H1 (cell line): ENCODE data around the gene MT1G. TPM values are rescaled to one million over a fixed set of nuclear protein-coding genes. Genes with fewer than 3 reads are reported as not detected.

Source experiments
- CTCF ChIA-PET: fragments of 300-600 bp; sonication (Branson Sonifier 250); formaldehyde crosslinking; loops from one replicate; lab custom pipeline; 2021; ENCODE audit not compliant: partially characterized antibody; lab: Charles Lee
- POLR2A ChIA-PET: fragments of 300-600 bp; sonication (Branson Sonifier 250); formaldehyde crosslinking; loops from one replicate; lab custom pipeline; 2021; ENCODE audit warnings: inconsistent platforms; ENCODE audit not compliant: partially characterized antibody; lab: Charles Lee
- DNase-seq, 2 experiments: peaks; one replicate each; pipeline versions ENCODE4 v3.0.0 to v3.0.0-alpha.2; 2010 to 2022; ENCODE audit warnings: low spot score in 2 of 2, low read depth in 1 of 2, mixed read lengths in 1 of 2
- FAIRE-seq: peaks from 2 replicates; lab custom pipeline; 2011; peaks lifted over from hg19 to GRCh38; lab: Jason Lieb, UNC
- H2AFZ ChIP-seq: 2 replicates; pipeline ENCODE4 v1.8.1; 2012; ENCODE audit warnings: low read length, inconsistent platforms
- H2AK5ac ChIP-seq: 2 replicates; pipeline ENCODE4 v1.6.1; 2013; ENCODE audit warnings: low read depth, low read length
- H2BK120ac ChIP-seq: replicated peaks from 2 replicates; pipeline ENCODE3; 2013; ENCODE audit warnings: low read depth, low read length, inconsistent platforms
- H2BK12ac ChIP-seq: 2 replicates; pipeline ENCODE4 v1.6.1; 2013; ENCODE audit warnings: low read depth, low read length
- H2BK15ac ChIP-seq: 2 replicates; pipeline ENCODE4 v1.6.1; 2013; ENCODE audit warnings: low read length
- H2BK20ac ChIP-seq: 2 replicates; pipeline ENCODE4 v1.6.1; 2013; ENCODE audit warnings: low read length
- H2BK5ac ChIP-seq: 2 replicates; pipeline ENCODE4 v1.6.1; 2013; ENCODE audit warnings: low read depth, low read length
- H3K14ac ChIP-seq: 2 replicates; pipeline ENCODE4 v1.6.1; 2013; ENCODE audit warnings: inconsistent platforms; ENCODE audit not compliant: insufficient read length
- H3K18ac ChIP-seq: 2 replicates; pipeline ENCODE4 v1.6.1; 2013; ENCODE audit warnings: low read length; ENCODE audit errors: extremely low read depth
- H3K23ac ChIP-seq: 2 replicates; pipeline ENCODE4 v1.6.1; 2013; ENCODE audit warnings: inconsistent platforms; ENCODE audit not compliant: insufficient read length
- H3K23me2 ChIP-seq: 2 replicates; pipeline ENCODE4 v1.6.1; 2013; ENCODE audit warnings: low read depth, low read length
- H3K27ac ChIP-seq: 2 replicates; pipeline ENCODE4 v1.6.1; 2011; ENCODE audit warnings: low read depth, low read length, inconsistent platforms
- H3K27me3 ChIP-seq, 4 experiments: replicated peaks in 1 of 4; 1 replicate in 1 of 4; 2 replicates in 3 of 4; pipeline versions ENCODE4 v1.6.1 to v1.8.1; 2011 to 2013; ENCODE audit warnings: low read length in 3 of 4, mild to moderate bottlenecking in 3 of 4, inconsistent platforms in 2 of 4, mixed read lengths in 2 of 4, moderate library complexity in 1 of 4; ENCODE audit not compliant: control insufficient read depth in 3 of 4, insufficient read depth in 3 of 4; ENCODE audit errors: extremely low read depth in 1 of 4
- H3K36me3 ChIP-seq, 4 experiments: 2 replicates each; pipeline versions ENCODE4 v1.6.1 to v1.8.1; 2011 to 2013; ENCODE audit warnings: mild to moderate bottlenecking in 4 of 4, low read length in 3 of 4, moderate library complexity in 2 of 4, control low read depth in 1 of 4, inconsistent platforms in 1 of 4; ENCODE audit not compliant: insufficient read depth in 4 of 4, control insufficient read depth in 2 of 4
- H3K4ac ChIP-seq: replicated peaks from 2 replicates; pipeline ENCODE3; 2013; ENCODE audit warnings: low read length, low read depth, mixed read lengths, inconsistent platforms; ENCODE audit not compliant: insufficient read length
- H3K4me1 ChIP-seq, 4 experiments: replicated peaks in 1 of 4; 1 replicate in 1 of 4; 2 replicates in 3 of 4; pipeline versions ENCODE4 v1.6.1 to v1.8.1; 2011 to 2013; ENCODE audit warnings: low read length in 3 of 4, inconsistent platforms in 2 of 4, mixed read lengths in 1 of 4; ENCODE audit not compliant: insufficient read depth in 4 of 4, control insufficient read depth in 3 of 4
- H3K4me2 ChIP-seq, 2 experiments: 2 replicates each; pipeline versions ENCODE4 v1.6.1 to v1.8.1; 2011 to 2013; ENCODE audit warnings: low read depth in 2 of 2, low read length in 2 of 2, control low read depth in 1 of 2, inconsistent platforms in 1 of 2, mild to moderate bottlenecking in 1 of 2; ENCODE audit not compliant: insufficient read depth in 1 of 2
- H3K4me3 ChIP-seq, 4 experiments: fragments of 200-600, 300-600 bp in 1 of 4; sonication (generic), shearing (Covaris generic), sonication (Bioruptor Twin) in 1 of 4; 2 replicates each; pipeline versions ENCODE4 v1.5.1 to v1.8.1; 2011 to 2016; ENCODE audit warnings: low read length in 4 of 4, low read depth in 3 of 4, control low read depth in 2 of 4, inconsistent platforms in 2 of 4, mild to moderate bottlenecking in 2 of 4, mixed read lengths in 1 of 4, moderate library complexity in 1 of 4; ENCODE audit not compliant: insufficient read depth in 2 of 4; ENCODE audit errors: extremely low read depth in 1 of 4
- H3K56ac ChIP-seq: replicated peaks from 2 replicates; pipeline ENCODE3; 2013; ENCODE audit warnings: low read depth, mild to moderate bottlenecking, mixed read lengths, low read length, inconsistent platforms; ENCODE audit not compliant: insufficient read length
- H3K79me1 ChIP-seq: 2 replicates; pipeline ENCODE4 v1.6.1; 2013; ENCODE audit warnings: low read depth, low read length, control low read depth
- H3K79me2 ChIP-seq, 2 experiments: 2 replicates each; pipeline versions ENCODE4 v1.6.1 to v1.8.1; 2012 to 2013; ENCODE audit warnings: low read length in 2 of 2, mild to moderate bottlenecking in 2 of 2, inconsistent platforms in 1 of 2; ENCODE audit not compliant: insufficient read depth in 2 of 2, control insufficient read depth in 1 of 2
- H3K9ac ChIP-seq, 4 experiments: replicated peaks in 1 of 4; 1 replicate in 1 of 4; 2 replicates in 3 of 4; pipeline versions ENCODE4 v1.6.1 to v1.8.1; 2011 to 2013; ENCODE audit warnings: low read depth in 3 of 4, low read length in 3 of 4, control low read depth in 2 of 4, mild to moderate bottlenecking in 2 of 4, moderate library complexity in 2 of 4, inconsistent platforms in 1 of 4; ENCODE audit errors: extremely low read depth in 1 of 4
- H3K9me3 ChIP-seq, 2 experiments: 2 replicates each; pipeline versions ENCODE4 v1.6.1 to v1.8.1; 2012 to 2013; ENCODE audit warnings: mild to moderate bottlenecking in 2 of 2, moderate library complexity in 2 of 2, control low read depth in 1 of 2, inconsistent platforms in 1 of 2, low read depth in 1 of 2, low read length in 1 of 2, mixed read lengths in 1 of 2; ENCODE audit not compliant: insufficient read depth in 2 of 2
- H4K20me1 ChIP-seq, 2 experiments: replicated peaks in 1 of 2; 2 replicates each; pipeline versions ENCODE3 to v1.8.1; 2011 to 2013; ENCODE audit warnings: inconsistent platforms in 2 of 2, low read length in 2 of 2, mild to moderate bottlenecking in 1 of 2; ENCODE audit not compliant: insufficient read depth in 2 of 2, control insufficient read depth in 1 of 2
- H4K5ac ChIP-seq: 2 replicates; pipeline ENCODE4 v1.6.1; 2013; ENCODE audit warnings: low read length, low read depth, mixed read lengths, inconsistent platforms; ENCODE audit not compliant: insufficient read length
- H4K8ac ChIP-seq: 2 replicates; pipeline ENCODE4 v1.8.0; 2013; ENCODE audit warnings: mild to moderate bottlenecking, moderate library complexity, low read length, inconsistent platforms; ENCODE audit not compliant: insufficient read depth; ENCODE audit errors: extremely low read depth
- H4K91ac ChIP-seq: replicated peaks from 2 replicates; pipeline ENCODE3; 2013; ENCODE audit warnings: low read length, mixed read lengths, inconsistent platforms; ENCODE audit not compliant: insufficient read length
- JUN ChIP-seq: IDR thresholded peaks from 2 replicates; pipeline ENCODE4 v1.6.1; 2011; ENCODE audit warnings: low read depth, mild to moderate bottlenecking, improper control_type of control experiment, low read length
- TAF7 ChIP-seq: optimal IDR thresholded peaks from 2 replicates; pipeline ENCODE3; 2011; ENCODE audit warnings: low read depth, mild to moderate bottlenecking, inconsistent platforms, low read length, moderate library complexity, borderline replicate concordance
- WGBS, 2 experiments: shearing (Covaris generic) in 1 of 2; methylation state at CpG; one replicate each; pipeline versions ENCODE4 v1.1.6 to v1.1.7; 2013 to 2015; ENCODE audit warnings: low lambda C conversion rate in 2 of 2, mixed read lengths in 2 of 2, inconsistent platforms in 1 of 2, low coverage in 1 of 2, missing lambda C conversion rate in 1 of 2; ENCODE audit not compliant: insufficient replicate concordance in 2 of 2, insufficient coverage in 1 of 2, insufficient read length in 1 of 2; ENCODE audit errors: extremely low coverage in 1 of 2, missing lambda C conversion rate in 1 of 2; 5-methylcytosine and 5-hydroxymethylcytosine counted together
- polyA plus RNA-seq, 7 experiments: library from polyadenylated mRNA; depleted of rRNA in 3 of 7; stranded (reverse) in 5 of 7; unstranded in 2 of 7; fragments of >200 nt in 5 of 7; fragments of 200-250 nt in 2 of 7; gene quantifications; 1 replicate in 5 of 7; 2 replicates in 1 of 7; 4 replicates in 1 of 7; pipeline versions ENCODE4 v1.2.1 to v1.2.3, GENCODE V29; 2011 to 2013; ENCODE audit warnings: missing spikeins in 2 of 7, mixed read lengths in 2 of 7
- total RNA-seq: library from RNA; stranded (reverse); fragmentation: NEBNext Ultra II Directional; extraction: Animal tissue kit (Norgen Biotek cat#: 25700); gene quantifications from 2 replicates; pipeline ENCODE4 v1.2.1, GENCODE V29; 2021
- TF ChIP-seq, protein P1 (sequence below): IDR thresholded peaks from 2 replicates; pipeline ENCODE4 v1.6.1; 2011; ENCODE audit warnings: low read length, improper control_type of control experiment

The MT1G gene
- total and polyA plus RNA-seq, 2 of the 8 experiments (the other 6 are each of a cell fraction or from before 2014, with no cell fraction given) = 17.7 to 515 TPM

DNA sequence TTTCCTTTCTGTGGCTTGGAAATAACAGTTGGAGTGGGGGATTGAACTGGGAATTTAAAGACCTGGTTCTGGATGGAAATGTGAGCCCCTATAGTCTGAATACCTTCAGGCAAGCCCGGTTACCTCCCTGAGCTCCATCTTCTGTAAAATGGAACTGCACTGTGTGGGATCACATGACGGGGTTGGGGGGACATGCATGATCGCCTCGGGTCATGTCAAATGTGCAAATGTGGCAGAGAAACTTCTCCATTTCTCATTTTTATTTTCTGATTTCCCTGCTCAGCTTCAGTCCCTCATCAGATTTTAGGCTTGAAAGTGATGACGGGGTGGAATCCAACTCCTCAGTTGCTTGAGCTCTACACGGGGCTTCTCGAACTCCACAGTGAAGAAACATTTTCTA, 14.6 kb downstream of the MT1G start:
- ChIA-PET POLR2A (interaction anchor here (1.2 to 9.1 kb wide), 5 partner anchors 12 to 49 kb away, joined by 3 to 74 read pairs (median 4); partner anchors contain the start of genes MT1A, MT1E, MT1G and MT1H), CTCF (interaction anchor here (1.0 to 5.5 kb wide), 5 partner anchors 11 to 76 kb away, joined by 3 to 28 read pairs (median 4); partner anchors contain the start of gene MT3)
- 85% methylated on average over 7 of the region's 7 CpGs; no CpG with 5 or more reads in 1 of the 2 experiments for WGBS, 2 experiments

More for the DNA sequence above, 14.6 kb downstream of the MT1G start:
- no peaks in the 10 kb centered on the region for H3K36me3 ChIP-seq
- peaks cover 0 to 4% (median 2%) of the 10 kb centered on the region in 4 experiments; a peak in 6 of 7 replicates for H3K4me1 ChIP-seq
- H3K23ac ChIP-seq = no peak overlapping the region
- H2BK5ac ChIP-seq = no peak overlapping the region
- FAIRE-seq (no peak), DNase-seq (no peak)
- peaks cover 7% of the 10 kb centered on the region; the same call in 1 of the 2 replicates for H3K23me2 ChIP-seq
- H3K9ac ChIP-seq = no peak overlapping the region
- TF ChIP-seq TAF7 (no peak), JUN (no peak)
- TF ChIP-seq, protein P1, sequence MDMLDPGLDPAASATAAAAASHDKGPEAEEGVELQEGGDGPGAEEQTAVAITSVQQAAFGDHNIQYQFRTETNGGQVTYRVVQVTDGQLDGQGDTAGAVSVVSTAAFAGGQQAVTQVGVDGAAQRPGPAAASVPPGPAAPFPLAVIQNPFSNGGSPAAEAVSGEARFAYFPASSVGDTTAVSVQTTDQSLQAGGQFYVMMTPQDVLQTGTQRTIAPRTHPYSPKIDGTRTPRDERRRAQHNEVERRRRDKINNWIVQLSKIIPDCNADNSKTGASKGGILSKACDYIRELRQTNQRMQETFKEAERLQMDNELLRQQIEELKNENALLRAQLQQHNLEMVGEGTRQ = no peak
- H3K79me1 ChIP-seq = no peaks in the 10 kb centered on the region
- no peak overlapping the region for H2AK5ac ChIP-seq
- no peak overlapping the region for H3K14ac ChIP-seq
- H4K5ac ChIP-seq = no peak overlapping the region
- no peak overlapping the region for H3K4ac ChIP-seq
- H3K27ac ChIP-seq = no peak overlapping the region
- H4K91ac ChIP-seq = no peak overlapping the region
- H3K56ac ChIP-seq = no peak overlapping the region
- no peaks in the 10 kb centered on the region for H4K20me1 ChIP-seq
- no peak overlapping the region for H3K18ac ChIP-seq
- no peak overlapping the region for H2AFZ ChIP-seq
- no peak overlapping the region for H3K4me2 ChIP-seq
- H2BK120ac ChIP-seq = no peak overlapping the region
- peaks cover 14 to 55% (median 39%) of the 10 kb centered on the region in 4 experiments for H3K27me3 ChIP-seq
- H2BK15ac ChIP-seq = no peak overlapping the region
- H2BK20ac ChIP-seq = no peak overlapping the region
- no peak overlapping the region for H3K4me3 ChIP-seq
- no peak overlapping the region for H2BK12ac ChIP-seq
- H3K9me3 ChIP-seq = no peaks in the 10 kb centered on the region
- H4K8ac ChIP-seq = no peak overlapping the region
- H3K79me2 ChIP-seq = no peaks in the 10 kb centered on the region
